Parathyroid adenoma (tissue), 2 donors: Measurements from ENCODE around the gene BMP3.

Source experiments
- H2AFZ ChIP-seq: fragments of 300-600 bp; sonication (generic); one replicate; pipeline ENCODE4 v1.7.0; 2017; ENCODE audit warnings: antibody characterized with exemption, mild to moderate bottlenecking
- H3K27ac ChIP-seq: fragments of 300-600 bp; sonication (generic); one replicate; pipeline ENCODE4 v1.7.0; 2017
- H3K27me3 ChIP-seq: fragments of 300-600 bp; sonication (generic); one replicate; pipeline ENCODE4 v1.7.0; 2017; ENCODE audit warnings: low read length; ENCODE audit not compliant: control insufficient read depth, insufficient read depth
- H3K36me3 ChIP-seq: fragments of 300-600 bp; sonication (generic); one replicate; pipeline ENCODE4 v1.7.0; 2017; ENCODE audit warnings: low read length; ENCODE audit not compliant: control insufficient read depth, insufficient read depth
- H3K4me1 ChIP-seq: fragments of 300-600 bp; sonication (generic); one replicate; pipeline ENCODE4 v1.7.0; 2017; ENCODE audit warnings: control low read depth
- H3K4me2 ChIP-seq: fragments of 300-600 bp; sonication (generic); one replicate; pipeline ENCODE4 v1.7.0; 2017; ENCODE audit warnings: low read length
- H3K4me3 ChIP-seq: fragments of 300-600 bp; sonication (generic); one replicate; pipeline ENCODE4 v1.7.0; 2017; ENCODE audit warnings: low read depth, low read length
- H3K79me2 ChIP-seq: fragments of 300-600 bp; sonication (generic); one replicate; pipeline ENCODE4 v1.7.0; 2017; ENCODE audit warnings: control low read depth
- H3K9ac ChIP-seq: fragments of 300-600 bp; sonication (generic); one replicate; pipeline ENCODE4 v1.7.0; 2017; ENCODE audit warnings: mild to moderate bottlenecking
- H3K9me3 ChIP-seq: fragments of 300-600 bp; sonication (generic); one replicate; pipeline ENCODE4 v1.7.0; 2017; ENCODE audit warnings: low read length; ENCODE audit not compliant: control insufficient read depth
- CTCF ChIP-seq: fragments of 300-600 bp; sonication (generic); IDR thresholded peaks from one replicate; pipeline ENCODE4 v1.7.0; 2017; ENCODE audit warnings: antibody characterized with exemption, mild to moderate bottlenecking
- donor health status: primary hyperparathyroidism.

BMP3 gene

DNA sequence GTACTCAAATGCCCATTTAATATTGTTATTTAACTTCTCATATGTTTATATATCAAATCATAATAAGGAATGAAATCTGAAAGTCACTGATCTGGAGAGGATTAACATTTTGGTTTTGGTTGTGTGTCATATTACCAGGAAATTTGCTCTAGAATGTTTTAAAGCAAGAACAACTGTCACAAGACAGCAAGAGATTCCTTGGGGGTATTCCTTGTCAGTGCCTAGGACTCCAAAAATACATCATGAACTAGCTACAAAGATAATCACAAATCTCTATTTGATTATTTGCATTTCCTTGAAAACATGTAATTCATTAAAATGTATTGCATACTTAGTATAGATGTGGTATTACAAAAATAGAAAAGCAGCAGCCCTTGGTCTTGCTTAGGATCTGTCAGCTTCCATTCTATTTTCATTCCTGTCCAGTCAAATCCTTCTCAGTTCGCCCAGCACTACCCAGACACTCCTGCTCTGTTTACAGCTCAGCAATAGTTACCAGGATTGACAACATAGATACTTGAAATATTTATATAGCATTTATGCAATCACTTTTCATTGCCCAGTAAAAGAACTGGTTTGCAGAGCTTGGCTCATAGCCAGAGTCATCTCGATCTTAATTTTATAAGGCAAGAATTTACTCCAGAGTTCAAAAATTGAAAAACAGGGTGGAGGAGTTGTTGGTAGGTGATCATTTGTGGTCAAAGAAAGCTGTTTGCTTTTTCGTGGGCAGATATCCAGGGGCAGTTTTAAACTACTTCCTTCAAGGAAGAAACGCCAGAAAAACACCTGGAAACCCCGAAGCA lies 9.2 kb upstream of the BMP3 start:
- H3K4me2 ChIP-seq = no peak overlapping the region
- TF ChIP-seq CTCF = no peak
- no peaks in the 10 kb centered on the region for H3K27me3 ChIP-seq
- H3K4me1 ChIP-seq = no peaks in the 10 kb centered on the region
- H3K27ac ChIP-seq = no peak overlapping the region
- no peak overlapping the region for H3K4me3 ChIP-seq
- no peaks in the 10 kb centered on the region for H3K9me3 ChIP-seq
- no peaks in the 10 kb centered on the region for H3K36me3 ChIP-seq
- H3K9ac ChIP-seq = no peak overlapping the region
- H2AFZ ChIP-seq = no peak overlapping the region
- no peaks in the 10 kb centered on the region for H3K79me2 ChIP-seq

- Histone ChIP-seq H3K4me2 (no peak overlapping the region), H3K27me3 (no peaks in the 10 kb centered on the region), H3K9me3 (no peaks in the 10 kb centered on the region), H3K4me1 (no peaks in the 10 kb centered on the region), H3K79me2 (no peaks in the 10 kb centered on the region), H3K36me3 (no peaks in the 10 kb centered on the region), H2AFZ (no peak overlapping the region), H3K4me3 (no peak overlapping the region), H3K9ac (no peak overlapping the region), H3K27ac (no peak overlapping the region)
- no peak for TF ChIP-seq CTCF
Observed at GRCh38 chr4:81021981-81022380, 8.5 kb upstream of the BMP3 start.

- Histone ChIP-seq H3K4me3 (no peak overlapping the region), H3K27ac (no peak overlapping the region)
Observed at GRCh38 chr4:81023484-81023883, 7.0 kb upstream of the BMP3 start.

DNA sequence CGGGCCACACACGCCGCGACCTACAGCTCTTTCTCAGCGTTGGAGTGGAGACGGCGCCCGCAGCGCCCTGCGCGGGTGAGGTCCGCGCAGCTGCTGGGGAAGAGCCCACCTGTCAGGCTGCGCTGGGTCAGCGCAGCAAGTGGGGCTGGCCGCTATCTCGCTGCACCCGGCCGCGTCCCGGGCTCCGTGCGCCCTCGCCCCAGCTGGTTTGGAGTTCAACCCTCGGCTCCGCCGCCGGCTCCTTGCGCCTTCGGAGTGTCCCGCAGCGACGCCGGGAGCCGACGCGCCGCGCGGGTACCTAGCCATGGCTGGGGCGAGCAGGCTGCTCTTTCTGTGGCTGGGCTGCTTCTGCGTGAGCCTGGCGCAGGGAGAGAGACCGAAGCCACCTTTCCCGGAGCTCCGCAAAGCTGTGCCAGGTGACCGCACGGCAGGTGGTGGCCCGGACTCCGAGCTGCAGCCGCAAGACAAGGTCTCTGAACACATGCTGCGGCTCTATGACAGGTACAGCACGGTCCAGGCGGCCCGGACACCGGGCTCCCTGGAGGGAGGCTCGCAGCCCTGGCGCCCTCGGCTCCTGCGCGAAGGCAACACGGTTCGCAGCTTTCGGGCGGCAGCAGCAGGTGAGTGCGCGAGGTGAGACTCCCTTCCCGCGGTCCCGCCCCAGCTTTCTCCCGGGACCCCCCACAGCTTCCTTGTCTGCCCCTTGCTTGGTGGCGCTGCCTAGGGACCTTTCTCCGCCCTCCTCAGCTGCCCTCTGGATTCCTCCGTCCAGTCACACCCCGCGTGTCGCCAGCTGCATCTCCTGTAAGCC lies 678 bp downstream of the BMP3 start:
- Histone ChIP-seq H3K27me3 (no peaks in the 10 kb centered on the region), H3K36me3 (no peaks in the 10 kb centered on the region), H2AFZ (no peak overlapping the region), H3K4me1 (no peaks in the 10 kb centered on the region), H3K4me2 (peak overlapping the region; percentile 74), H3K4me3 (peak overlapping the region; percentile 43), H3K9me3 (no peaks in the 10 kb centered on the region), H3K79me2 (no peaks in the 10 kb centered on the region), H3K9ac (no peak overlapping the region), H3K27ac (no peak overlapping the region)
- no peak for TF ChIP-seq CTCF

More at GRCh38 chr4:81023484-81023883, 7.0 kb upstream of the BMP3 start:
- no peaks in the 10 kb centered on the region for H3K36me3 ChIP-seq
- H3K4me1 ChIP-seq = no peaks in the 10 kb centered on the region
- TF ChIP-seq CTCF = no peak
- no peak overlapping the region for H2AFZ ChIP-seq
- H3K9me3 ChIP-seq = no peaks in the 10 kb centered on the region
- no peaks in the 10 kb centered on the region for H3K27me3 ChIP-seq
- no peaks in the 10 kb centered on the region for H3K79me2 ChIP-seq
- no peak overlapping the region for H3K4me2 ChIP-seq
- H3K9ac ChIP-seq = no peak overlapping the region
